HepG2 (cell line): ENCODE results near the gene KIRREL3. TPM values are rescaled to one million over a fixed set of nuclear protein-coding genes. Genes with fewer than 3 reads are reported as not detected.

Experiments
- ATAC-seq: fragments of 200-7000 bp; cut with Tn5 transposase; 3 replicates; pipeline ENCODE4 v1.9.1; 2020; ENCODE audit warnings: mild to moderate bottlenecking, moderate library complexity
- BruUV-seq: library from RNA; stranded (reverse); fragments of 400-500 nt; replicated peaks from 2 replicates; lab custom pipeline; 2021; lab: Mats Ljungman, UMichigan
- CTCF ChIA-PET: fragments of 300-600 bp; formaldehyde crosslinking; extraction: SDS; loops from one replicate; lab custom pipeline; 2021; ENCODE audit warnings: low total read pairs, inconsistent platforms, low intra/inter-chr PET ratio; lab: Yijun Ruan, JAX
- POLR2A ChIA-PET: fragments of 350-600 bp; sonication (Branson Sonifier 250); formaldehyde crosslinking; loops from one replicate; lab custom pipeline; 2020; ENCODE audit warnings: antibody characterized with exemption, inconsistent platforms; lab: Yijun Ruan, JAX
- DNase-seq: peaks from one replicate; pipeline ENCODE4 v3.0.0-alpha.2; 2015; ENCODE audit warnings: low spot score
- FAIRE-seq: peaks from 3 replicates; lab custom pipeline; 2011; peaks lifted over from hg19 to GRCh38; lab: Jason Lieb, UNC
- H2AFZ ChIP-seq: one replicate; pipeline ENCODE4 v1.6.1; 2011; ENCODE audit warnings: low read length, inconsistent platforms
- H3K27ac ChIP-seq: fragments of 300-600 bp; 3 replicates; pipeline ENCODE4 v1.8.0; 2011; ENCODE audit warnings: mixed run types, mild to moderate bottlenecking, mixed read lengths, low read length, inconsistent platforms; ENCODE audit not compliant: insufficient read depth; ENCODE audit errors: extremely low read length
- H3K27me3 ChIP-seq, 2 experiments: fragments of 200-600 bp in 1 of 2; 2 replicates in 1 of 2; 3 replicates in 1 of 2; pipeline versions ENCODE4 v1.6.0 to v1.8.0; 2011; ENCODE audit warnings: low read length in 2 of 2, mild to moderate bottlenecking in 2 of 2, moderate library complexity in 2 of 2, inconsistent platforms in 1 of 2; ENCODE audit not compliant: insufficient read depth in 2 of 2, control insufficient read depth in 1 of 2
- H3K36me3 ChIP-seq, 2 experiments: fragments of 200-600 bp in 1 of 2; replicated peaks in 1 of 2; 2 replicates in 1 of 2; 3 replicates in 1 of 2; pipeline versions ENCODE4 v1.5.1 to v1.8.0; 2011; ENCODE audit warnings: low read length in 2 of 2, inconsistent platforms in 1 of 2; ENCODE audit not compliant: insufficient read depth in 2 of 2, control insufficient read depth in 1 of 2
- H3K4me1 ChIP-seq: 2 replicates; pipeline ENCODE4 v1.5.1; 2012; ENCODE audit warnings: low read length, inconsistent platforms; ENCODE audit not compliant: insufficient read depth
- H3K4me2 ChIP-seq: 2 replicates; pipeline ENCODE4 v1.6.0; 2011; ENCODE audit warnings: low read depth, low read length, inconsistent platforms
- H3K4me3 ChIP-seq, 3 experiments: fragments of 200-600 bp in 1 of 3; sonication (generic), shearing (Covaris generic) in 1 of 3; replicated peaks in 1 of 3; 2 replicates each; pipeline ENCODE4 v1.5.1; 2011 to 2016; ENCODE audit warnings: low read length in 3 of 3, inconsistent platforms in 2 of 3, low read depth in 2 of 3, mild to moderate bottlenecking in 2 of 3, control low read depth in 1 of 3, mixed read lengths in 1 of 3; ENCODE audit not compliant: insufficient read depth in 1 of 3
- H3K79me2 ChIP-seq: one replicate; pipeline ENCODE4 v1.6.1; 2011; ENCODE audit warnings: low read length, inconsistent platforms; ENCODE audit not compliant: insufficient read depth
- H3K9ac ChIP-seq: 2 replicates; pipeline ENCODE4 v1.6.0; 2011; ENCODE audit warnings: mild to moderate bottlenecking, low read depth, low read length, inconsistent platforms; ENCODE audit not compliant: insufficient read depth
- H3K9me3 ChIP-seq: 2 replicates; pipeline ENCODE4 v1.5.1; 2012; ENCODE audit warnings: mild to moderate bottlenecking, low read length
- H4K20me1 ChIP-seq: 2 replicates; pipeline ENCODE4 v1.6.0; 2011; ENCODE audit warnings: inconsistent platforms, mild to moderate bottlenecking, low read length, moderate library complexity; ENCODE audit not compliant: insufficient read depth
- CBFB ChIP-seq: sonication (generic); formaldehyde crosslinking; IDR thresholded peaks from 2 replicates; pipeline ENCODE4 v1.4.0; 2020; ENCODE audit warnings: missing genetic modification reagents
- FIP1L1 ChIP-seq: fragments of 200-400 bp; formaldehyde crosslinking; IDR thresholded peaks from 2 replicates; pipeline ENCODE4 v1.6.1; 2018; ENCODE audit warnings: low read depth, mild to moderate bottlenecking, low read length, moderate library complexity, borderline replicate concordance; ENCODE audit not compliant: insufficient read depth
- GATA4 ChIP-seq: sonication (generic); IDR thresholded peaks from 2 replicates; pipeline ENCODE4 v1.6.1; 2016; ENCODE audit warnings: antibody characterized with exemption, low read depth, borderline replicate concordance
- NFE2L2 ChIP-seq: fragments of 150-350 bp; IDR thresholded peaks from 2 replicates; pipeline ENCODE4 v1.6.1; 2014; ENCODE audit warnings: low read length
- TGIF2 ChIP-seq: IDR thresholded peaks from 2 replicates; pipeline ENCODE4 v1.6.1; 2016; ENCODE audit warnings: control low read depth, missing compliant biosample characterization
- WGBS: methylation state at CpG from one replicate; pipeline ENCODE4 v1.1.6; 2017; ENCODE audit warnings: low lambda C conversion rate; 5-methylcytosine and 5-hydroxymethylcytosine counted together
- in situ Hi-C: cut with HindIII; loops from 2 replicates; pipeline ENCODE4 v1.10.0; 2017; ENCODE audit warnings: low pct_unique_long_range_greater_than_20kb; ENCODE audit not compliant: extremely low pct_ligation_motif_present
- intact Hi-C: fragments of 100-400 bp; cut with micrococcal nuclease; formaldehyde crosslinking; loops from one replicate; pipeline ENCODE4 v1.10.0; 2022; ENCODE audit not compliant: unreplicated experiment
- polyA plus RNA-seq, 8 experiments: library from polyadenylated mRNA; depleted of rRNA in 3 of 8; stranded (reverse) in 7 of 8; unstranded in 1 of 8; fragments of >200 nt; fragmentation: Illumina TruSeq in 4 of 8; extraction: Trizol in 4 of 8; gene quantifications; 2 replicates each; pipeline versions ENCODE4 v1.2.1 to v1.2.3, GENCODE V29; 2011 to 2016; ENCODE audit warnings: low read depth in 4 of 8, missing spikeins in 1 of 8, mixed read lengths in 1 of 8; ENCODE audit not compliant: insufficient read depth in 1 of 8
- total RNA-seq, 5 experiments: library from RNA; depleted of rRNA; stranded (reverse); fragments of >200 nt; fragmentation: Illumina TruSeq; extraction: Trizol; gene quantifications; 2 replicates each; pipeline ENCODE4 v1.2.3, GENCODE V29; 2016; ENCODE audit warnings: low read depth in 1 of 5
- TF ChIP-seq, protein P1 (sequence below): sonication (generic); formaldehyde crosslinking; IDR thresholded peaks from 2 replicates; pipeline ENCODE4 v1.4.0; 2020; ENCODE audit warnings: missing genetic modification reagents
- TF ChIP-seq, protein P2 (sequence below): sonication (generic); formaldehyde crosslinking; IDR thresholded peaks from 2 replicates; pipeline ENCODE4 v1.9.0; 2021; ENCODE audit warnings: missing genetic modification reagents, borderline replicate concordance

The KIRREL3 gene
- total and polyA plus RNA-seq, 2 of the 13 experiments (the other 11 are each of a cell fraction or from before 2014, with no cell fraction given) = not detected

DNA sequence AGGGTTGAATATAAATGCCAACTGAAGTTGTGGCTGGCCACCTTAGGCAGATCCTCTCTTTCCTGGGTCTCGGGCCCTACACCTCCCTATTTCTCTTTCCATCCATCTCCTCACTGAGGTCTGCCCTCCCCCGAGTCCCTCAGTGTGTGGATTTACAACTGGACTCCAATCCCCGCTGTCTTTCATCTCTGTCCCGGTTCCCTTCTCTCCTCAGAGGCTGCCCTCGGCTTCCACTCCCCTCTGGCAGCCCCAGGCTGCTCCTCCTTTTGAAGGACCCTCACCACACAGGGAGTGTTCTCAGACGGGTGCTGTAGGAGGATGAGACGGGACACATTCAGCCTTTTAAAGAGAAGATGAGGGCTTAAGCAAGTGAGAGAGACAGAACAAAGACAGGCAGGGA lies 478.0 kb downstream of the KIRREL3 start (continued):
- TF ChIP-seq GATA4 (no peak), FIP1L1 (no peak), CBFB (no peak), TGIF2 (CRISPR knock-in tag) (no peak)

- H3K9ac ChIP-seq = no peak overlapping the region
- H2AFZ ChIP-seq = no peak overlapping the region
- in situ Hi-C loops (no loop called here), intact Hi-C loops (no loop called here)
- no peaks in the 10 kb centered on the region for H3K36me3 ChIP-seq
- FAIRE-seq (no peak), ATAC-seq (no peak), DNase-seq (no peak)
- H3K4me3 ChIP-seq = no peak overlapping the region
- H3K27me3 ChIP-seq = peaks cover 5 to 72% of the 10 kb centered on the region in 2 experiments
- H3K4me2 ChIP-seq = no peak overlapping the region
- TF ChIP-seq NFE2L2 = peak; percentile 6; the same call in 1 of the 2 replicates
- TF ChIP-seq, protein P1, sequence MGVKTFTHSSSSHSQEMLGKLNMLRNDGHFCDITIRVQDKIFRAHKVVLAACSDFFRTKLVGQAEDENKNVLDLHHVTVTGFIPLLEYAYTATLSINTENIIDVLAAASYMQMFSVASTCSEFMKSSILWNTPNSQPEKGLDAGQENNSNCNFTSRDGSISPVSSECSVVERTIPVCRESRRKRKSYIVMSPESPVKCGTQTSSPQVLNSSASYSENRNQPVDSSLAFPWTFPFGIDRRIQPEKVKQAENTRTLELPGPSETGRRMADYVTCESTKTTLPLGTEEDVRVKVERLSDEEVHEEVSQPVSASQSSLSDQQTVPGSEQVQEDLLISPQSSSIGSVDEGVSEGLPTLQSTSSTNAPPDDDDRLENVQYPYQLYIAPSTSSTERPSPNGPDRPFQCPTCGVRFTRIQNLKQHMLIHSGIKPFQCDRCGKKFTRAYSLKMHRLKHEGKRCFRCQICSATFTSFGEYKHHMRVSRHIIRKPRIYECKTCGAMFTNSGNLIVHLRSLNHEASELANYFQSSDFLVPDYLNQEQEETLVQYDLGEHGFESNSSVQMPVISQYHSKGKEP (CRISPR knock-in tag) = no peak
- TF ChIP-seq, protein P2, sequence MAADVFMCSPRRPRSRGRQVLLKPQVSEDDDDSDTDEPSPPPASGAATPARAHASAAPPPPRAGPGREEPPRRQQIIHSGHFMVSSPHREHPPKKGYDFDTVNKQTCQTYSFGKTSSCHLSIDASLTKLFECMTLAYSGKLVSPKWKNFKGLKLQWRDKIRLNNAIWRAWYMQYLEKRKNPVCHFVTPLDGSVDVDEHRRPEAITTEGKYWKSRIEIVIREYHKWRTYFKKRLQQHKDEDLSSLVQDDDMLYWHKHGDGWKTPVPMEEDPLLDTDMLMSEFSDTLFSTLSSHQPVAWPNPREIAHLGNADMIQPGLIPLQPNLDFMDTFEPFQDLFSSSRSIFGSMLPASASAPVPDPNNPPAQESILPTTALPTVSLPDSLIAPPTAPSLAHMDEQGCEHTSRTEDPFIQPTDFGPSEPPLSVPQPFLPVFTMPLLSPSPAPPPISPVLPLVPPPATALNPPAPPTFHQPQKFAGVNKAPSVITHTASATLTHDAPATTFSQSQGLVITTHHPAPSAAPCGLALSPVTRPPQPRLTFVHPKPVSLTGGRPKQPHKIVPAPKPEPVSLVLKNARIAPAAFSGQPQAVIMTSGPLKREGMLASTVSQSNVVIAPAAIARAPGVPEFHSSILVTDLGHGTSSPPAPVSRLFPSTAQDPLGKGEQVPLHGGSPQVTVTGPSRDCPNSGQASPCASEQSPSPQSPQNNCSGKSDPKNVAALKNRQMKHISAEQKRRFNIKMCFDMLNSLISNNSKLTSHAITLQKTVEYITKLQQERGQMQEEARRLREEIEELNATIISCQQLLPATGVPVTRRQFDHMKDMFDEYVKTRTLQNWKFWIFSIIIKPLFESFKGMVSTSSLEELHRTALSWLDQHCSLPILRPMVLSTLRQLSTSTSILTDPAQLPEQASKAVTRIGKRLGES (CRISPR knock-in tag) = no peak
- POLR2A ChIA-PET = no interaction called here
- H3K4me1 ChIP-seq = no peaks in the 10 kb centered on the region
- BruUV-seq = no TSS peak
- no peaks in the 10 kb centered on the region for H4K20me1 ChIP-seq
- 4% methylated on average over 4 of the region's 4 CpGs for WGBS
- H3K27ac ChIP-seq = no peak overlapping the region
- no peaks in the 10 kb centered on the region for H3K9me3 ChIP-seq
- H3K79me2 ChIP-seq = no peaks in the 10 kb centered on the region
- CTCF ChIA-PET = no interaction called here
These were observed 478.4 kb downstream of the KIRREL3 start for GRCh38 chr11:126522152-126522551.
